Hepatocyte (in vitro differentiated cells): ENCODE results near the gene LRRIQ4. TPM values are rescaled to one million over a fixed set of nuclear protein-coding genes. Genes with fewer than 3 reads are reported as not detected.

ENCODE experiments used
- DNase-seq: peaks from one replicate; pipeline ENCODE4 v3.0.0-alpha.2; 2016; ENCODE audit warnings: low spot score
- H2AFZ ChIP-seq: fragments of 200-600 bp; sonication (generic); 2 replicates; pipeline ENCODE4 v1.6.0; 2016; ENCODE audit warnings: antibody characterized with exemption, mild to moderate bottlenecking
- H3K27ac ChIP-seq: fragments of 200-600 bp; sonication (generic); 2 replicates; pipeline ENCODE4 v1.5.1; 2016; ENCODE audit warnings: mild to moderate bottlenecking
- H3K27me3 ChIP-seq: fragments of 200-600 bp; sonication (generic); 2 replicates; pipeline ENCODE4 v1.6.1; 2016
- H3K36me3 ChIP-seq: fragments of 200-600 bp; sonication (generic); replicated peaks from 2 replicates; pipeline ENCODE4 v1.5.1; 2016; ENCODE audit warnings: low read depth; ENCODE audit not compliant: insufficient read depth
- H3K4me1 ChIP-seq: fragments of 200-600 bp; sonication (generic); 2 replicates; pipeline ENCODE4 v1.5.1; 2016; ENCODE audit warnings: mild to moderate bottlenecking, moderate library complexity; ENCODE audit not compliant: insufficient read depth
- H3K4me2 ChIP-seq: fragments of 200-600 bp; sonication (generic); 2 replicates; pipeline ENCODE4 v1.6.0; 2016
- H3K4me3 ChIP-seq: fragments of 200-600 bp; sonication (generic); 2 replicates; pipeline ENCODE4 v1.5.1; 2016; ENCODE audit warnings: mild to moderate bottlenecking
- H3K79me2 ChIP-seq: fragments of 200-600 bp; sonication (generic); 2 replicates; pipeline ENCODE4 v1.6.0; 2017; ENCODE audit warnings: mild to moderate bottlenecking
- H3K9me2 ChIP-seq: fragments of 200-600 bp; sonication (generic); replicated peaks from 2 replicates; pipeline ENCODE4 v1.6.0; 2017; ENCODE audit warnings: mild to moderate bottlenecking; ENCODE audit not compliant: insufficient read depth
- H3K9me3 ChIP-seq: fragments of 200-600 bp; sonication (generic); 2 replicates; pipeline ENCODE4 v1.5.1; 2016; ENCODE audit warnings: low read depth, mild to moderate bottlenecking
- H4K20me1 ChIP-seq: fragments of 200-600 bp; sonication (generic); 2 replicates; pipeline ENCODE4 v1.6.0; 2016; ENCODE audit warnings: mild to moderate bottlenecking; ENCODE audit not compliant: insufficient read depth, poor library complexity, severe bottlenecking
- CTCF ChIP-seq: fragments of 200-600 bp; sonication (generic); IDR thresholded peaks from 2 replicates; pipeline ENCODE4 v1.5.1; 2016; ENCODE audit warnings: antibody characterized with exemption, mild to moderate bottlenecking; ENCODE audit not compliant: poor library complexity
- EZH2 ChIP-seq: fragments of 200-600 bp; sonication (generic); IDR thresholded peaks from 2 replicates; pipeline ENCODE4 v1.6.1; 2016; ENCODE audit warnings: antibody characterized with exemption, mild to moderate bottlenecking, borderline replicate concordance
- EZH2phosphoT487 ChIP-seq: fragments of 200-600 bp; sonication (generic); IDR thresholded peaks from one replicate; pipeline ENCODE4 v1.6.1; 2018; ENCODE audit warnings: antibody characterized with exemption, mild to moderate bottlenecking, low read depth, moderate library complexity; ENCODE audit not compliant: unreplicated experiment, severe bottlenecking
- WGBS: methylation state at CpG from one replicate; pipeline ENCODE4 v1.1.6; 2016; ENCODE audit warnings: low lambda C conversion rate; ENCODE audit errors: missing lambda C conversion rate; 5-methylcytosine and 5-hydroxymethylcytosine counted together
- polyA plus RNA-seq: library from polyadenylated mRNA; unstranded; fragments of >200 nt; fragmentation: Nextera tagmentation; extraction: Ambion mirVana; gene quantifications from 2 replicates; pipeline ENCODE4 v1.2.1, GENCODE V29; 2016
- total RNA-seq: library from RNA; depleted of rRNA; stranded (reverse); fragments of >200 nt; gene quantifications from 2 replicates; pipeline ENCODE4 v1.2.3, GENCODE V29; 2014

LRRIQ4 gene
- total and polyA plus RNA-seq, 2 experiments from 2014 or later: not detected

GRCh38 chr3:169857811-169858210, 45.1 kb downstream of the LRRIQ4 start:
- WGBS: 94% methylated on average over 2 of the region's 2 CpGs
- no peak for DNase-seq

GRCh38 chr3:169861871-169862270, 49.2 kb downstream of the LRRIQ4 start:
- Histone ChIP-seq H3K4me3 (no peak overlapping the region), H3K4me1 (no peaks in the 10 kb centered on the region), H3K27me3 (no peaks in the 10 kb centered on the region), H3K27ac (no peak overlapping the region), H4K20me1 (no peaks in the 10 kb centered on the region), H3K9me3 (no peaks in the 10 kb centered on the region), H3K36me3 (no peaks in the 10 kb centered on the region), H2AFZ (no peak overlapping the region), H3K79me2 (no peaks in the 10 kb centered on the region), H3K9me2 (no peaks in the 10 kb centered on the region), H3K4me2 (no peak overlapping the region)
- no peak for DNase-seq
- 63% methylated on average over 5 of the region's 5 CpGs for WGBS
- no peak for TF ChIP-seq EZH2phosphoT487
- no peak for TF ChIP-seq CTCF
- no peak for TF ChIP-seq EZH2

More at GRCh38 chr3:169857811-169858210, 45.1 kb downstream of the LRRIQ4 start:
- Histone ChIP-seq H3K27me3 (no peaks in the 10 kb centered on the region), H3K9me2 (no peaks in the 10 kb centered on the region), H4K20me1 (no peaks in the 10 kb centered on the region), H3K9me3 (no peaks in the 10 kb centered on the region), H3K27ac (no peak overlapping the region), H3K36me3 (no peaks in the 10 kb centered on the region), H2AFZ (no peak overlapping the region), H3K79me2 (no peaks in the 10 kb centered on the region), H3K4me3 (no peak overlapping the region), H3K4me2 (no peak overlapping the region), H3K4me1 (no peaks in the 10 kb centered on the region)
- TF ChIP-seq EZH2: no peak
- TF ChIP-seq EZH2phosphoT487: no peak
- TF ChIP-seq CTCF: no peak

- Histone ChIP-seq H3K27ac (no peak overlapping the region), H3K4me2 (peak overlapping the region; percentile 46), H3K9me2 (no peaks in the 10 kb centered on the region), H4K20me1 (no peaks in the 10 kb centered on the region), H2AFZ (no peak overlapping the region), H3K9me3 (no peaks in the 10 kb centered on the region), H3K4me3 (no peak overlapping the region), H3K79me2 (no peaks in the 10 kb centered on the region), H3K36me3 (no peaks in the 10 kb centered on the region), H3K4me1 (no peaks in the 10 kb centered on the region), H3K27me3 (no peaks in the 10 kb centered on the region)
- 4% methylated on average over 6 of the region's 6 CpGs for WGBS
- peak; percentile 77 for DNase-seq
- TF ChIP-seq CTCF: peak; percentile 86
- no peak for TF ChIP-seq EZH2
Measured at GRCh38 chr3:169863458-169863899, 50.8 kb downstream of the LRRIQ4 start.

- Histone ChIP-seq H3K79me2 (peaks cover 5% of the 10 kb centered on the region), H3K4me1 (no peaks in the 10 kb centered on the region), H4K20me1 (no peaks in the 10 kb centered on the region), H3K4me2 (no peak overlapping the region), H3K9me3 (no peaks in the 10 kb centered on the region), H3K36me3 (no peaks in the 10 kb centered on the region), H2AFZ (no peak overlapping the region), H3K27me3 (no peaks in the 10 kb centered on the region), H3K27ac (no peak overlapping the region), H3K9me2 (no peaks in the 10 kb centered on the region), H3K4me3 (no peak overlapping the region)
- WGBS: 86% methylated on average over 2 of the region's 2 CpGs
- TF ChIP-seq EZH2: no peak
- TF ChIP-seq CTCF: no peak
- no peak for TF ChIP-seq EZH2phosphoT487
- DNase-seq: no peak
Measured at GRCh38 chr3:169864270-169864669, 51.6 kb downstream of the LRRIQ4 start.
